ENCODE results near the gene P2RX5.
A peak's percentile ranks its signal among the peaks of the same experiment; 100 is the strongest.

The P2RX5 gene

GRCh38 chr17:3656755-3657587, 39.0 kb downstream of the P2RX5 start:
- DNase-seq (ENCODE audit: low spot score), result no peak

DNA sequence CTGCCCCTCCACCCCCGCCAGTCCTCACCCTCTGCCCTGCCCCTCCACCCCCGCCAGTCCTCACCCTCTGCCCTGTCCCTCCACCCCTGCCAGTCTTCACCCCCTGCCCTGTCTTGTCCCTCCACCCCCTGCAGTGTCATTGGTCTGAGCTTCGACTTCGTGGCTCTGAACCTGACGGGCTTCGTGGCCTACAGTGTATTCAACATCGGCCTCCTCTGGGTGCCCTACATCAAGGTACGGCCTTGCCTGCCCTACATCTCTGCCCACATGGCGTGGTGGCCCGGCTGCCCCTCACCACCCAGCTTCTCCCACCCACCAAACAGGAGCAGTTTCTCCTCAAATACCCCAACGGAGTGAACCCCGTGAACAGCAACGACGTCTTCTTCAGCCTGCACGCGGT, 39.6 kb downstream of the P2RX5 start:
- DNase-seq (ENCODE audit: low spot score), result no peak

GRCh38 chr17:3655766-3656165, 40.2 kb downstream of the P2RX5 start:
- DNase-seq (ENCODE audit: low spot score), result no peak

- peak; percentile 73 for DNase-seq (ENCODE audit: low spot score)
Measured at GRCh38 chr17:3647769-3648555, 48.0 kb downstream of the P2RX5 start.

- no peak for DNase-seq (ENCODE audit: low spot score)
Measured at GRCh38 chr17:3647251-3647650, 48.7 kb downstream of the P2RX5 start.

DNA sequence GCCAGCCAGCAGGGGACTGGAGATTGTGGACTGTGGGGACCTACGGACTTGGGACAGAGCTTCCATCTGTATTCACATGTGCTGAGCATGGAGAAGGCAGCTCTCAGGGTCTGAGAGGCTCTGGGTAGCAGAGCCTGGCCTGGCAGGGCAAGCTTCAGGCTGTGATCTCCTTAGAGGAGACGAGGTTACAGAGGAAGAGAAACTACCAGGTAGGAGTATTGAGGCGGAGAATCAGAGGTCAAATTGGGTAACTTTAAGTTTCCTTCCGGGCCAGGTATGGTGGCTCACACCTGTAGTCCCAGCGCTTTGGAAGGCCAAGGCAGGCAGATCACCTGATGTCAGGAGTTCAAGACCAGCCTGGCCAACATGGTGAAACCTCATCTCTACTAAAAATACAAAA, 50.6 kb downstream of the P2RX5 start:
- no peak for DNase-seq (ENCODE audit: low spot score)

- DNase-seq (ENCODE audit: low spot score), result no peak
Measured at GRCh38 chr17:3643889-3644349, 52.0 kb downstream of the P2RX5 start.

DNA sequence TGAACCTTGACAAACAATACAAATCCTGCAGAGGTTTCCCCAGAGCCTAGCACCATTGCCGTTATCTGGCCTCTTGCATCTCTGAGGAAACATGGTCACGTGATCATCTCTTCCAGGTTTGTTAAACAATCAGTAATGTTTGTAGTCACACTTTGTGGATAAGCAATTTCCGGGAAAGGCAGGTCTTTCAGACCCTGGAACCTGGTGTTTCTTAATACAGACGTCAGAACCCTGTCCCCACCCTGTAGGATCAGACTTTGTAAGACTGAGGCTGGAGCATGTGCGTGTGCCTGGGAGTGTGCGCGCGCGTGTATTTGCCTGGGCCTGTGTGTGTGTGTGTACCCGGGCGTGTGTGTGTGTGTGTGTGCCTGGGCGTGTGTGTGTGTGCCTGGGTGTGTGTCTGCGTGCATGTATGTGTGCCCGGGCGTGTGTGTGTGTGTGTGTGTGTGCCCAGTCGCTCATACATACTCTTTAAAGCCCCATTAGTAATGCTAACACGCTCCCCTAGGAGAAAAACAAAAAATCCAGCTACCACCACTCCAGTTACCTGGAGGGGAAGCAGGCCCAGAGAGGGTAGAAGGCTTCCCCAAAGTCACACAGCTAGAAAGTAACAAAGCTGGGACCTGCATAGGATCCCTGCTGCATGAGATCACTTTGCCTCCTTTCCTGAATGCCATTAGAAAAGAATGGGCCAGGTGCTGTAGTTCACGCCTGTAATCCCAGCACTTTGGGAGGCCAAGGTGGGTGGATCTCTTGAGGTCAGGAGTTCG, 54.1 kb downstream of the P2RX5 start:
- DNase-seq (ENCODE audit: low spot score), result no peak

GRCh38 chr17:3641014-3641413, 54.9 kb downstream of the P2RX5 start:
- DNase-seq (ENCODE audit: low spot score), result no peak

DNA sequence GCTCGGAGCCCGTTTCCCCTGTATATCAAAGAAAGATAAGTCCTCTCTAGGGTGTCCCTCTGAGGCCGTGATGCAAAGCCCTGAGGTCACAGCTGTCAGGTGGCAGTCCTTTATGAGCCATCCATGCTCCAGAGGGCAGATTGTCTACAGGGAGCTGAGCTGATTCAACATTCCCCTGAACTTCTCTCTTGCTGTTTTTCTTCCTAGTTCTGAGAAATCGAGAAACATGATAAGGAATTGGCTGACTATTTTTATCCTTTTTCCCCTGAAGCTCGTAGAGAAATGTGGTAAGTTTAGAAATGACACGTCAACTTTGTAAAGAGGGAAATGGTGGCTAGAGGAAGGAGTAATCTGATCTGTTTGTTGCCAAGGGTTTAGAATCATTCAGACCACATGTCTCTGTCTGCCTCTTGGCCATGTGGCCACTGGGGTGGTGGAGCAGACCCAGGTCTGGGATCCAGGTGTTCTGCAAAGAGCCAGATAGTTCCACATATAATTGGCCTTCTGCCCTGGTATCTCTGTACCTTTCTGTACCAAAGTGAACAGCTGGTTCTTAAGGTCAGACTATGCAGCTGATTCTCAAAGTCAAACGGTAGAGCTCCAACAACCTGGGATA, 55.9 kb downstream of the P2RX5 start:
- DNase-seq (ENCODE audit: low spot score), result peak; percentile 71

GRCh38 chr17:3636908-3637373, 59.0 kb downstream of the P2RX5 start:
- DNase-seq (ENCODE audit: low spot score), result no peak

- peak; percentile 99 for DNase-seq (ENCODE audit: low spot score)
Measured at GRCh38 chr17:3636154-3636907, 59.6 kb downstream of the P2RX5 start, which contains the start of the genes CTNS and SHPK. TSS of gene CTNS (plus strand) at chr17:3636760. CDS start at chr17:3640207, 3,447 bp downstream. TSS of gene SHPK (minus strand) at chr17:3636250. CDS start at chr17:3636219, 31 bp downstream.

- no peak for DNase-seq (ENCODE audit: low spot score)
Measured at GRCh38 chr17:3635474-3636153, 60.3 kb downstream of the P2RX5 start.

DNA sequence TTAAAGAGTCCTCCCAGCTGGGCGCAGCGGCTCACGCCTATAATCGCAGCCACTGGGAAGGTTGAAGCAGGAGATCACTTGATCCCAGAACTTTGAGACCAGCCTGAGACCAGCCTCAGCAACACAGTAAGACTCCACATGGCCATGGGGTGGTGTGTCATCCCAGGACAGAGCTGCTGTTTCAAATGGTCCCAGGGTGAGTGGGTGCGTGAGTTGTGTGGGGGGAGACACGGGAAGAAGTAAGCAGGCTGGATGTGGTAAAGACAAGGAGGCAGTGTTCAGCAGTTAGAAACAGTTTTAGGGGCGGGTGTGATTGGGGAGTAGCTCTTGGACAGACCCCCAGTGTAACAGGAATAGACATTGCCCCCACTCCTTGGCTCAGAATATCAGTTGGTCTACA, 63.7 kb downstream of the P2RX5 start:
- no peak for DNase-seq (ENCODE audit: low spot score)

- peak; percentile 40 for DNase-seq (ENCODE audit: low spot score)
Measured at GRCh38 chr17:3630781-3631180, 65.2 kb downstream of the P2RX5 start.

GRCh38 chr17:3627769-3628167, 68.2 kb downstream of the P2RX5 start:
- DNase-seq (ENCODE audit: low spot score), result no peak

DNA sequence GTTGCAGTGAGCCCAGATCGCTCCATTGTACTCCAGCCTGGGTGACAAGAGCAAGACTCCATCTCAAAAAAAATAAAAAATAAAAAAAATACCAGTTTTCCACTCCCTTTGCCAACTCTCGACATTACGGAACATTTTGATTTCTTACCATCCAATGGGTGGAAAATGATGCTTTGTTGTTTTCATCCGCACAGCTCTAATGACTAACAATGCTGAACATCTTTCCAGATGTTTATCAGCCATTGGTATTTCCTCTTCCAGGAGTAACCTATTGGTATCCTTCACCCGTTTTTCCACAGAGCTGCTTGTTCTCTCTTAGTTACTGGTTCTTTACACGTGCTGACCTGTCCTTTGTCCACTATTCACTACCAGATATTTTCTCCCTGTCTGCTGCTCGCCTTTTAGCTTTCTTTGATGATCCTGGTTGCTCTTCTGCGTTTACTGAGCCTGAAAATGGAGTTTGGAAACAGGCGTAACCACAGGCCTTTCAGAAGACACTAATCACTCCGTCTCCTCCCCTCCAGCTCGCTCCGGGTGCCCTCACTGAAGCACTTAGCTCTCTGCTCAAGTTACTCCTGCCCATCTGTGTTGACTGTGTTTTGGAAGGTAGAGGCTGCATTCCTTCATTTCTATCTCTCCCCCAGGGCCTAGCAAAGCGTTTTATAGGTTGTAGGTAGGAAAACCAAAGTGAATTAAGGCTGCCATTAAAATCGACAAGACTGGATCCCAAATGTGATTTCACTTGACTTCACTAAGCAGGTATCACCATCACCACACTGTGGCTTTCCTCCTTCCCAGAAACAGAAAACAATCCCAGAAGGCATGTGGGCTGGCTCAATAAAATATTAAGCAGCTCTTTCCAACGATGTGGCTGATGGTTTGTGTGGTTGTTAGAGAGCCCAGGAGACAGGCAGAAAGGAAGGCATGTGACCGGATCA, 68.9 kb downstream of the P2RX5 start:
- no peak for DNase-seq (ENCODE audit: low spot score)

All from pons (tissue), 1 donor.